HepG2 (cell line): ENCODE results near the gene PYGO2. TPM values are rescaled to one million over a fixed set of nuclear protein-coding genes. Genes with fewer than 3 reads are reported as not detected.

Experiments used
- AGO2 ChIP-seq: fragments of 200-400 bp; formaldehyde crosslinking; optimal IDR thresholded peaks from 2 replicates; pipeline ENCODE3; 2017; ENCODE audit warnings: mild to moderate bottlenecking, low read depth, low read length, moderate library complexity
- DNMT3B ChIP-seq: conservative IDR thresholded peaks from 2 replicates; pipeline ENCODE4 v1.6.1; 2016; ENCODE audit warnings: missing biosample characterization, control low read depth
- EEA1 ChIP-seq: sonication (generic); formaldehyde crosslinking; IDR thresholded peaks from 2 replicates; pipeline ENCODE4 v1.5.1; 2020; ENCODE audit warnings: mild to moderate bottlenecking, missing genetic modification reagents, borderline replicate concordance
- EP300 ChIP-seq, 3 experiments: sonication (generic) in 1 of 3; formaldehyde crosslinking in 1 of 3; IDR thresholded peaks; 2 replicates each; pipeline versions ENCODE4 v1.5.1 to v1.6.1; 2011 to 2020; ENCODE audit warnings: low read depth in 2 of 3, low read length in 2 of 3, borderline replicate concordance in 1 of 3, improper control_type of control experiment in 1 of 3, mild to moderate bottlenecking in 1 of 3, missing genetic modification reagents in 1 of 3, moderate library complexity in 1 of 3
- NKX3-1 ChIP-seq: sonication (generic); formaldehyde crosslinking; IDR thresholded peaks from 2 replicates; pipeline ENCODE4 v1.5.0; 2020; ENCODE audit warnings: missing genetic modification reagents
- PHF20 ChIP-seq: sonication (generic); formaldehyde crosslinking; IDR thresholded peaks from 2 replicates; pipeline ENCODE4 v1.5.0; 2020; ENCODE audit warnings: mild to moderate bottlenecking, missing genetic modification reagents
- POLR2AphosphoS5 ChIP-seq: IDR thresholded peaks from 2 replicates; pipeline ENCODE4 v1.6.1; 2012; ENCODE audit warnings: low read depth, low read length
- RBFOX2 ChIP-seq: fragments of 200-400 bp; formaldehyde crosslinking; IDR thresholded peaks from 2 replicates; pipeline ENCODE4 v1.6.1; 2017; ENCODE audit warnings: low read depth, mild to moderate bottlenecking, low read length
- RNF2 ChIP-seq: fragments of 450-650 bp; conservative IDR thresholded peaks from 2 replicates; pipeline ENCODE4 v1.6.1; 2016; ENCODE audit warnings: low read depth
- TARDBP ChIP-seq: sonication (generic); formaldehyde crosslinking; IDR thresholded peaks from 2 replicates; pipeline ENCODE4 v1.8.0; 2022; ENCODE audit warnings: mild to moderate bottlenecking, missing genetic modification reagents
- TRIM24 ChIP-seq: sonication (generic); formaldehyde crosslinking; IDR thresholded peaks from 2 replicates; pipeline ENCODE4 v1.8.0; 2022; ENCODE audit warnings: mild to moderate bottlenecking, missing genetic modification reagents
- ZBTB20 ChIP-seq: sonication (generic); formaldehyde crosslinking; IDR thresholded peaks from 2 replicates; pipeline ENCODE4 v1.8.1; 2023; ENCODE audit warnings: missing genetic modification reagents, low read depth, mild to moderate bottlenecking, borderline replicate concordance
- ZKSCAN8 ChIP-seq: IDR thresholded peaks from 2 replicates; pipeline ENCODE4 v1.6.1; 2016; ENCODE audit warnings: borderline replicate concordance, missing genetic modification reagents, missing compliant biosample characterization
- ZNF3 ChIP-seq: IDR thresholded peaks from 2 replicates; pipeline ENCODE4 v1.7.0; 2017; ENCODE audit warnings: inconsistent platforms
- ZNF317 ChIP-seq: sonication (generic); formaldehyde crosslinking; IDR thresholded peaks from 2 replicates; pipeline ENCODE4 v1.5.0; 2020; ENCODE audit warnings: mild to moderate bottlenecking, missing genetic modification reagents
- ZNF746 ChIP-seq: sonication (generic); formaldehyde crosslinking; IDR thresholded peaks from 2 replicates; pipeline ENCODE4 v1.8.0; 2022; ENCODE audit warnings: mild to moderate bottlenecking, missing genetic modification reagents
- ZZZ3 ChIP-seq: sonication (generic); formaldehyde crosslinking; IDR thresholded peaks from 2 replicates; pipeline ENCODE4 v1.4.0; 2020; ENCODE audit warnings: missing genetic modification reagents, mild to moderate bottlenecking, borderline replicate concordance
- polyA plus RNA-seq, 8 experiments: library from polyadenylated mRNA; depleted of rRNA in 3 of 8; stranded (reverse) in 7 of 8; unstranded in 1 of 8; fragments of >200 nt; fragmentation: Illumina TruSeq in 4 of 8; extraction: Trizol in 4 of 8; gene quantifications; 2 replicates each; pipeline versions ENCODE4 v1.2.1 to v1.2.3, GENCODE V29; 2011 to 2016; ENCODE audit warnings: low read depth in 4 of 8, missing spikeins in 1 of 8, mixed read lengths in 1 of 8; ENCODE audit not compliant: insufficient read depth in 1 of 8
- total RNA-seq, 5 experiments: library from RNA; depleted of rRNA; stranded (reverse); fragments of >200 nt; fragmentation: Illumina TruSeq; extraction: Trizol; gene quantifications; 2 replicates each; pipeline ENCODE4 v1.2.3, GENCODE V29; 2016; ENCODE audit warnings: low read depth in 1 of 5
- TF ChIP-seq, protein P1 (sequence below): sonication (generic); formaldehyde crosslinking; IDR thresholded peaks from 2 replicates; pipeline ENCODE4 v1.8.0; 2022; ENCODE audit warnings: low read depth, missing genetic modification reagents
- TF ChIP-seq, protein P2 (sequence below): sonication (generic); formaldehyde crosslinking; IDR thresholded peaks from 2 replicates; pipeline ENCODE4 v1.4.0; 2020; ENCODE audit warnings: missing genetic modification reagents, mild to moderate bottlenecking, borderline replicate concordance
- TF ChIP-seq, protein P3 (sequence below): sonication (generic); formaldehyde crosslinking; IDR thresholded peaks from 2 replicates; pipeline ENCODE4 v1.5.0; 2020; ENCODE audit warnings: mild to moderate bottlenecking, missing genetic modification reagents
- TF ChIP-seq, protein P4 (sequence below): sonication (generic); formaldehyde crosslinking; conservative IDR thresholded peaks from 2 replicates; pipeline ENCODE4 v1.4.0; 2020; ENCODE audit warnings: missing genetic modification reagents

The PYGO2 gene
- total and polyA plus RNA-seq, 2 of the 13 experiments (the other 11 are each of a cell fraction or from before 2014, with no cell fraction given), result 20.3 to 21.8 TPM

DNA sequence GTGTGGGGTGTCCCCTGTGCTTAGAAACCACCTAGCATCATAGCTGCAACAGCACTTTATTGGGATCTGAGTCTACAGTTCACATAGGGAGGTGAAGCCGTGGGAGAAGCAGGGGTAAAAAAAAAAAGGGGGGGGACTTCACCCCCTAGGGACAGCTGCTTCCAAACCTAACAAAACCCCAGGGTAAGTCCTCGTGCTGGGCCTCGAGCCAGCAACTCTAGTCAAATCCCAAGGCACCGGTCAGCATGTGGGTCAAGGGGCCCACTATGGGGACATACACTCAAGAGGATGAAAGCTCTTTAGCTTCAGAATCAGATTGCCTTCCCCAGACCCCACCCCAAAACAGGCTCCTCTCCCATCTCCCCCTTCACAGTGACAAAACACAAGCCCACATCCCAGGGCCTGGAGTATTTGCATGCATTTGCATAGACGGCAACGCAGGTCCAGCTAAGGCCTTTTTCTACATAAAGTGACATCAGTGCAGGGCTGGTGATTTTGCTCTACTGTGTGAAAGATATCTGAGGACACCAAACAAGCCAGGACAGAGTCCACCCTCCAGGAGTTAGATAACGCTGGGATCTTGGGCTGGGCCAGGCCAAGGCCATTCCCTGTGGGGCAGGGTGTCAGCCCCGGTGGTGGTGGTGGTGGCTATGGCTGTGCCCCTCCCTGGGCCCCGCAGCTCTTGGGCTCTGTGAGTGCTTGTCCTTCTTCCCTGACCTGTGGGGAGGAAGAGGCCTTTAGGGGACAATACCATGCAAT is 17.0 kb downstream of the PYGO2 start (continued):
- TF ChIP-seq NKX3-1, result no peak
- TF ChIP-seq ZNF317 (CRISPR knock-in tag), result no peak; the same call in 1 of the 2 replicates
- no peak; the same call in 1 of the 2 replicates for TF ChIP-seq POLR2AphosphoS5
- peak; percentile 69 for TF ChIP-seq RNF2
- no peak for TF ChIP-seq AGO2
- TF ChIP-seq, protein P1, sequence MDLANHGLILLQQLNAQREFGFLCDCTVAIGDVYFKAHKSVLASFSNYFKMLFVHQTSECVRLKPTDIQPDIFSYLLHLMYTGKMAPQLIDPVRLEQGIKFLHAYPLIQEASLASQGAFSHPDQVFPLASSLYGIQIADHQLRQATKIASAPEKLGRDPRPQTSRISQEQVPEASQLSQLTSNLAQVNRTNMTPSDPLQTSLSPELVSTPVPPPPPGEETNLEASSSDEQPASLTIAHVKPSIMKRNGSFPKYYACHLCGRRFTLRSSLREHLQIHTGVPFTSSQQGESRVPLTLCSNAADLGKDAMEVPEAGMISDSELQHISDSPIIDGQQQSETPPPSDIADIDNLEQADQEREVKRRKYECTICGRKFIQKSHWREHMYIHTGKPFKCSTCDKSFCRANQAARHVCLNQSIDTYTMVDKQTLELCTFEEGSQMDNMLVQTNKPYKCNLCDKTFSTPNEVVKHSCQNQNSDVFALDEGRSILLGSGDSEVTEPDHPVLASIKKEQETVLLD, result no peak
- TF ChIP-seq ZNF3 (CRISPR knock-in tag), result no peak
- TF ChIP-seq RBFOX2, result no peak
- TF ChIP-seq, protein P2, sequence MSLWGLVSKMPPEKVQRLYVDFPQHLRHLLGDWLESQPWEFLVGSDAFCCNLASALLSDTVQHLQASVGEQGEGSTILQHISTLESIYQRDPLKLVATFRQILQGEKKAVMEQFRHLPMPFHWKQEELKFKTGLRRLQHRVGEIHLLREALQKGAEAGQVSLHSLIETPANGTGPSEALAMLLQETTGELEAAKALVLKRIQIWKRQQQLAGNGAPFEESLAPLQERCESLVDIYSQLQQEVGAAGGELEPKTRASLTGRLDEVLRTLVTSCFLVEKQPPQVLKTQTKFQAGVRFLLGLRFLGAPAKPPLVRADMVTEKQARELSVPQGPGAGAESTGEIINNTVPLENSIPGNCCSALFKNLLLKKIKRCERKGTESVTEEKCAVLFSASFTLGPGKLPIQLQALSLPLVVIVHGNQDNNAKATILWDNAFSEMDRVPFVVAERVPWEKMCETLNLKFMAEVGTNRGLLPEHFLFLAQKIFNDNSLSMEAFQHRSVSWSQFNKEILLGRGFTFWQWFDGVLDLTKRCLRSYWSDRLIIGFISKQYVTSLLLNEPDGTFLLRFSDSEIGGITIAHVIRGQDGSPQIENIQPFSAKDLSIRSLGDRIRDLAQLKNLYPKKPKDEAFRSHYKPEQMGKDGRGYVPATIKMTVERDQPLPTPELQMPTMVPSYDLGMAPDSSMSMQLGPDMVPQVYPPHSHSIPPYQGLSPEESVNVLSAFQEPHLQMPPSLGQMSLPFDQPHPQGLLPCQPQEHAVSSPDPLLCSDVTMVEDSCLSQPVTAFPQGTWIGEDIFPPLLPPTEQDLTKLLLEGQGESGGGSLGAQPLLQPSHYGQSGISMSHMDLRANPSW (CRISPR knock-in tag), result no peak
- TF ChIP-seq ZNF746 (CRISPR knock-in tag), result peak; percentile 53; the same call in 1 of the 2 replicates
- peak in 1 of 2 experiments; percentile 67; a peak in 2 of 4 replicates for TF ChIP-seq EP300 (IDR thresholded peaks at IDR 0.05; ENCODE audit: low read depth in 2 of 2, low read length in 2 of 2)
- no peak; the same call in 1 of the 2 replicates for TF ChIP-seq EP300 (CRISPR knock-in tag; IDR thresholded peaks at IDR 0.05; ENCODE audit: borderline replicate concordance)
- no peak; the same call in 1 of the 2 replicates for TF ChIP-seq TRIM24 (CRISPR knock-in tag)
- TF ChIP-seq, protein P3, sequence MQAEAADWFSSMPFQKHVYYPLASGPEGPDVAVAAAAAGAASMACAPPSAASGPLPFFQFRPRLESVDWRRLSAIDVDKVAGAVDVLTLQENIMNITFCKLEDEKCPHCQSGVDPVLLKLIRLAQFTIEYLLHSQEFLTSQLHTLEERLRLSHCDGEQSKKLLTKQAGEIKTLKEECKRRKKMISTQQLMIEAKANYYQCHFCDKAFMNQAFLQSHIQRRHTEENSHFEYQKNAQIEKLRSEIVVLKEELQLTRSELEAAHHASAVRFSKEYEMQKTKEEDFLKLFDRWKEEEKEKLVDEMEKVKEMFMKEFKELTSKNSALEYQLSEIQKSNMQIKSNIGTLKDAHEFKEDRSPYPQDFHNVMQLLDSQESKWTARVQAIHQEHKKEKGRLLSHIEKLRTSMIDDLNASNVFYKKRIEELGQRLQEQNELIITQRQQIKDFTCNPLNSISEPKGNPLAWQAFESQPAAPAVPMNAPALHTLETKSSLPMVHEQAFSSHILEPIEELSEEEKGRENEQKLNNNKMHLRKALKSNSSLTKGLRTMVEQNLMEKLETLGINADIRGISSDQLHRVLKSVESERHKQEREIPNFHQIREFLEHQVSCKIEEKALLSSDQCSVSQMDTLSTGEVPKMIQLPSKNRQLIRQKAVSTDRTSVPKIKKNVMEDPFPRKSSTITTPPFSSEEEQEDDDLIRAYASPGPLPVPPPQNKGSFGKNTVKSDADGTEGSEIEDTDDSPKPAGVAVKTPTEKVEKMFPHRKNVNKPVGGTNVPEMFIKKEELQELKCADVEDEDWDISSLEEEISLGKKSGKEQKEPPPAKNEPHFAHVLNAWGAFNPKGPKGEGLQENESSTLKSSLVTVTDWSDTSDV (CRISPR knock-in tag), result no peak
- TF ChIP-seq PHF20 (CRISPR knock-in tag), result no peak
- TF ChIP-seq EEA1 (CRISPR knock-in tag), result no peak
- TF ChIP-seq, protein P4, sequence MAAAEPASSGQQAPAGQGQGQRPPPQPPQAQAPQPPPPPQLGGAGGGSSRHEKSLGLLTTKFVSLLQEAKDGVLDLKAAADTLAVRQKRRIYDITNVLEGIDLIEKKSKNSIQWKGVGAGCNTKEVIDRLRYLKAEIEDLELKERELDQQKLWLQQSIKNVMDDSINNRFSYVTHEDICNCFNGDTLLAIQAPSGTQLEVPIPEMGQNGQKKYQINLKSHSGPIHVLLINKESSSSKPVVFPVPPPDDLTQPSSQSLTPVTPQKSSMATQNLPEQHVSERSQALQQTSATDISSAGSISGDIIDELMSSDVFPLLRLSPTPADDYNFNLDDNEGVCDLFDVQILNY, result no peak
- TF ChIP-seq ZBTB20 (CRISPR knock-in tag), result peak; percentile 36; the same call in 1 of the 2 replicates
- TF ChIP-seq DNMT3B (CRISPR knock-in tag), result no peak
- TF ChIP-seq ZZZ3 (CRISPR knock-in tag), result no peak
- peak; percentile 66; the same call in 1 of the 2 replicates for TF ChIP-seq ZKSCAN8 (CRISPR knock-in tag)
- TF ChIP-seq TARDBP (CRISPR knock-in tag), result peak; percentile 83
